H1 (cell line): ENCODE measurements around the gene PRKAR2B. TPM values are rescaled to one million over a fixed set of nuclear protein-coding genes. Genes with fewer than 3 reads are reported as not detected.

Experiments used
- ASH2L ChIP-seq: fragments of 200-600, 300-600 bp; sonication (generic); IDR thresholded peaks from one replicate; pipeline ENCODE4 v1.7.1; 2017; ENCODE audit warnings: low read length
- CBX5 ChIP-seq: fragments of 300-800, 300-1000 bp; sonication (generic); IDR thresholded peaks from 2 replicates; pipeline ENCODE4 v1.7.1; 2016; ENCODE audit warnings: antibody characterized with exemption, low read length, low read depth
- KDM1A ChIP-seq: fragments of 200-600, 300-600 bp; sonication (generic); IDR thresholded peaks from 2 replicates; pipeline ENCODE4 v1.7.1; 2016; ENCODE audit warnings: mild to moderate bottlenecking, low read length, borderline replicate concordance
- NRF1 ChIP-seq: IDR thresholded peaks from 2 replicates; pipeline ENCODE4 v1.6.1; 2011; ENCODE audit warnings: mild to moderate bottlenecking, low read depth, low read length, improper control_type of control experiment
- RBBP5 ChIP-seq: IDR thresholded peaks from 2 replicates; pipeline ENCODE4 v1.7.1; 2012; ENCODE audit warnings: low read depth, mild to moderate bottlenecking, inconsistent platforms, low read length, moderate library complexity, borderline replicate concordance
- RFX5 ChIP-seq: IDR thresholded peaks from 2 replicates; pipeline ENCODE4 v1.6.1; 2011; ENCODE audit warnings: low read depth, low read length, improper control_type of control experiment, borderline replicate concordance
- RXRA ChIP-seq: IDR thresholded peaks from 2 replicates; pipeline ENCODE4 v1.6.1; 2011; ENCODE audit warnings: low read depth, mild to moderate bottlenecking, low read length, moderate library complexity; ENCODE audit not compliant: insufficient read depth
- TCF12 ChIP-seq: IDR thresholded peaks from 2 replicates; pipeline ENCODE4 v1.6.1; 2011; ENCODE audit warnings: low read depth, mild to moderate bottlenecking, low read length
- TEAD4 ChIP-seq: IDR thresholded peaks from 2 replicates; pipeline ENCODE4 v1.6.1; 2012; ENCODE audit warnings: low read depth, low read length, inconsistent platforms, mixed read lengths
- polyA plus RNA-seq, 7 experiments: library from polyadenylated mRNA; depleted of rRNA in 3 of 7; stranded (reverse) in 5 of 7; unstranded in 2 of 7; fragments of >200 nt in 5 of 7; fragments of 200-250 nt in 2 of 7; gene quantifications; 1 replicate in 5 of 7; 2 replicates in 1 of 7; 4 replicates in 1 of 7; pipeline versions ENCODE4 v1.2.1 to v1.2.3, GENCODE V29; 2011 to 2013; ENCODE audit warnings: missing spikeins in 2 of 7, mixed read lengths in 2 of 7
- total RNA-seq: library from RNA; stranded (reverse); fragmentation: NEBNext Ultra II Directional; extraction: Animal tissue kit (Norgen Biotek cat#: 25700); gene quantifications from 2 replicates; pipeline ENCODE4 v1.2.1, GENCODE V29; 2021

The PRKAR2B gene
- total and polyA plus RNA-seq, 2 of the 8 experiments (the other 6 are each of a cell fraction or from before 2014, with no cell fraction given), result 10.4 to 37.0 TPM

DNA sequence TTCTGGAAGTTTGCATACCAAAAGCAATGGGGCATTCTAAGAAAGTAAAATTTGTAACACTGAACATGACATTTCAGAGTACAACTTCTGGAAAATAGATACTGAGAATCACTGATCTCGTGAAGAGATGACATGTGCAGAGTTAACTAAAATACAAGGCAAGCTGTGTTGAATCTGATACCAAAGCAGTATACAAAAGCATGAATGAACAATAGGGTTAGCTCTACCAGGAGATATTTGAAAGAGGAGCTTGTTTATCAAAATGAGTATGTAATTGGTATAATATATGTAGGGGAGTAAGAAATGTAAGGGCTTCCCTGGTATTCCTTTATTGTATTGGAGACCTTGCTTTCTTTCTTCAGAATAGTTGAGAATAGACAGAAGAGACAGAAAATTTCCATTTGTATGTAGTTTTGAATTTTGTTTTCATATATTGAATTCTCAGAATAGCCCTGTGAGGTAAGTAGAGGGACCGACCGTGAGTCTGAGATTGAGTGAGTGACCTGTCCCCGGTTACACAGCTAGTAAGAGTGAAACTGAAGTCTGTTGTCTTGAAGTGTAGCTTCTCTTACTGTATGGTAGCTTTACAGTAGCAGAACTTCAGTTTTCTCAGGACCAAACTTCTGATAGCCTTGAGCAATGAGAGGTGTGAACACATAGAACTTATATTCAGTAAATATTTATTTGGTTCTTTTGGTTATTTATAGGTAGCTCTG, 129.3 kb downstream of the PRKAR2B start (continued):
- TF ChIP-seq RFX5 (no peak), RBBP5 (no peak), RXRA (no peak), TCF12 (no peak), TEAD4 (no peak), NRF1 (no peak), KDM1A (no peak), ASH2L (no peak), CBX5 (no peak)
